ENCODE measurements around the gene ACTG1.

DNA sequence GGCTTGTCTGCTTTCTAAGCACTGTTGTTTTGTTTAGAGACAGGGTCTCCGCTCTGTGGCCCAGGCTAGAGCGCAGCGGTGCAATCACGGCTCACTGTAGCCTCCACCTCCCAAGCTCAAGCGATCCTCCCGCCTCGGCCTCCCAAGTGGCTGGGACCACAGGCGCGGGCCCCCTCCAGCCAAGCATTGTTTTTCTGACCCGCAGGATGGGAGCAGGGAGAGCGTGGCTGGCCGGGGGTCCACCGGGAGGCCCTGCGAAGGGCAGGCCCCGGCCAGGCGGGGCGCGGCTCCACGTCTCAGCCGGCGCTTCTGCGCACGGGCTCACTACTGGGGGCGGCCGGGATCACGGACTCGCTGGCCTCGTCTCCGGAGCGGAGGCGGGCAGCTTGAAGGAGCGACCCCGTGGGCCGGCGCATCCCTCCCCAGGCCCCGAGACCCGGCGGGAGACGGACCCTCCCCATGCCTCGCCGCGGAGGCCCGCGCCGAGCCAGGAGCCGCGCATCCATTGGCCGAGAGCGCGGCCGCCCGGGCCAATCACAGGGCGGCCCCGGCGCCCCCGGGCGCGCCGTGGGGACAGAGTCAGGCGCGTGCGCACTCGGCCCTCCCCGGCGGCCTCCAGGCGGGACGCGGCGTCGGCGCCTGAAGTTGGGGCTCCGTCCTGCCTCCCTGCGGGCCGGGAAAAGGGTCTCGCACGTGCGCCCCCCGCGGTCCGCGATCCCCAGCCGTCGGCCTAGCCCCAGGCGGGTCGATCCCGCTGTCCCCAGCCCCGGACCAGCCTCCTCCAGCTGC, 24.9 kb downstream of the ACTG1 start:
- TF ChIP-seq CTCF (IDR thresholded peaks at IDR 0.05) = no peak
- TF ChIP-seq POLR2A (IDR thresholded peaks at IDR 0.05) = peak; percentile 61 to 77

Measured in Peyer's patch (tissue), 4 donors.